ENCODE results near the gene BAG1.

The BAG1 gene

GRCh38 chr9:33239921-33240320 is 24.6 kb downstream of the BAG1 start, which contains the start of gene SPINK4:
Gene SPINK4 (plus strand): TSS chr9:33240167. CDS start chr9:33240209, 42 bp downstream.
- DNase-seq = no peak

- no peak for DNase-seq
Observed at GRCh38 chr9:33236571-33236970, 27.9 kb downstream of the BAG1 start.

- no peak for DNase-seq
Observed at GRCh38 chr9:33234511-33235467, 29.7 kb downstream of the BAG1 start.

GRCh38 chr9:33233626-33234342 is 30.7 kb downstream of the BAG1 start:
- DNase-seq = no peak

- no peak for DNase-seq
Observed at GRCh38 chr9:33232815-33233214, 31.7 kb downstream of the BAG1 start.

GRCh38 chr9:33231623-33231942 is 32.9 kb downstream of the BAG1 start:
- no peak for DNase-seq

GRCh38 chr9:33230756-33231622 is 33.5 kb downstream of the BAG1 start:
- DNase-seq = no peak

GRCh38 chr9:33229359-33230114 is 35.0 kb downstream of the BAG1 start:
- peak; percentile 55 for DNase-seq

GRCh38 chr9:33228606-33229005 is 35.9 kb downstream of the BAG1 start:
- DNase-seq = no peak

GRCh38 chr9:33227741-33228140 is 36.8 kb downstream of the BAG1 start:
- DNase-seq = no peak

- DNase-seq = no peak
Observed at GRCh38 chr9:33227008-33227398, 37.5 kb downstream of the BAG1 start.

GRCh38 chr9:33225319-33226147 is 39.0 kb downstream of the BAG1 start:
- DNase-seq = peak; percentile 44

GRCh38 chr9:33223696-33224095 is 40.8 kb downstream of the BAG1 start:
- no peak for DNase-seq

GRCh38 chr9:33222031-33222430 is 42.5 kb downstream of the BAG1 start:
- DNase-seq = no peak

GRCh38 chr9:33221568-33221884 is 43.0 kb downstream of the BAG1 start:
- no peak for DNase-seq

- no peak for DNase-seq
Observed at GRCh38 chr9:33220681-33221567, 43.6 kb downstream of the BAG1 start.

- DNase-seq = no peak
Observed at GRCh38 chr9:33211695-33212393, 52.7 kb downstream of the BAG1 start.

- DNase-seq = no peak
Observed at GRCh38 chr9:33210006-33210715, 54.3 kb downstream of the BAG1 start.

- no peak for DNase-seq
Observed at GRCh38 chr9:33209394-33209793, 55.1 kb downstream of the BAG1 start.

Measured in NCI-H2107 (cell line).